HG03457 (cell line): ENCODE results near the gene ASCL2.

Source experiments
- ATAC-seq: cut with Tn5 transposase; IDR thresholded peaks from one replicate; pipeline ENCODE4 v1.9.1; 2021; ENCODE audit warnings: moderate number of reproducible peaks; ENCODE audit not compliant: unreplicated experiment

Gene ASCL2

GRCh38 chr11:2263071-2263565 lies 7.3 kb downstream of the ASCL2 start:
- ATAC-seq, result no peak

GRCh38 chr11:2262301-2263070 lies 7.9 kb downstream of the ASCL2 start:
- no peak for ATAC-seq

- no peak for ATAC-seq
Observed at GRCh38 chr11:2261436-2262230, 8.8 kb downstream of the ASCL2 start.

- ATAC-seq, result no peak
Observed at GRCh38 chr11:2260491-2261364, 9.7 kb downstream of the ASCL2 start.

GRCh38 chr11:2259897-2260451 lies 10.4 kb downstream of the ASCL2 start:
- no peak for ATAC-seq

GRCh38 chr11:2259466-2259830 lies 10.9 kb downstream of the ASCL2 start:
- no peak for ATAC-seq

- no peak for ATAC-seq
Observed at GRCh38 chr11:2258501-2259465, 11.6 kb downstream of the ASCL2 start.

- no peak for ATAC-seq
Observed at GRCh38 chr11:2256951-2257700, 13.3 kb downstream of the ASCL2 start.

GRCh38 chr11:2256293-2256913 lies 14.0 kb downstream of the ASCL2 start:
- ATAC-seq, result no peak

GRCh38 chr11:2252018-2252417 lies 18.4 kb downstream of the ASCL2 start:
- no peak for ATAC-seq

GRCh38 chr11:2251138-2251537 lies 19.2 kb downstream of the ASCL2 start:
- no peak for ATAC-seq

GRCh38 chr11:2250485-2250884 lies 19.9 kb downstream of the ASCL2 start:
- ATAC-seq, result no peak

- no peak for ATAC-seq
Observed at GRCh38 chr11:2250041-2250440, 20.3 kb downstream of the ASCL2 start.

GRCh38 chr11:2249189-2249916 lies 21.0 kb downstream of the ASCL2 start:
- ATAC-seq, result no peak

GRCh38 chr11:2248762-2249161 lies 21.6 kb downstream of the ASCL2 start:
- ATAC-seq, result no peak

GRCh38 chr11:2248242-2248641 lies 22.1 kb downstream of the ASCL2 start:
- no peak for ATAC-seq

- ATAC-seq, result no peak
Observed at GRCh38 chr11:2247496-2247895, 22.9 kb downstream of the ASCL2 start.

- no peak for ATAC-seq
Observed at GRCh38 chr11:2240834-2241233, 29.6 kb downstream of the ASCL2 start.
